GM18505 (cell line): Measurements from ENCODE around the gene C1QTNF5.

Source experiments
- ATAC-seq: cut with Tn5 transposase; IDR thresholded peaks from one replicate; pipeline ENCODE4 v1.9.1; 2021; ENCODE audit not compliant: unreplicated experiment
- POLR2A ChIP-seq: IDR thresholded peaks from 4 replicates; pipeline ENCODE4 v1.6.1; 2011; ENCODE audit warnings: borderline replicate concordance; ENCODE audit not compliant: insufficient read depth, insufficient read length; ENCODE audit errors: extremely low read depth

Gene C1QTNF5

DNA sequence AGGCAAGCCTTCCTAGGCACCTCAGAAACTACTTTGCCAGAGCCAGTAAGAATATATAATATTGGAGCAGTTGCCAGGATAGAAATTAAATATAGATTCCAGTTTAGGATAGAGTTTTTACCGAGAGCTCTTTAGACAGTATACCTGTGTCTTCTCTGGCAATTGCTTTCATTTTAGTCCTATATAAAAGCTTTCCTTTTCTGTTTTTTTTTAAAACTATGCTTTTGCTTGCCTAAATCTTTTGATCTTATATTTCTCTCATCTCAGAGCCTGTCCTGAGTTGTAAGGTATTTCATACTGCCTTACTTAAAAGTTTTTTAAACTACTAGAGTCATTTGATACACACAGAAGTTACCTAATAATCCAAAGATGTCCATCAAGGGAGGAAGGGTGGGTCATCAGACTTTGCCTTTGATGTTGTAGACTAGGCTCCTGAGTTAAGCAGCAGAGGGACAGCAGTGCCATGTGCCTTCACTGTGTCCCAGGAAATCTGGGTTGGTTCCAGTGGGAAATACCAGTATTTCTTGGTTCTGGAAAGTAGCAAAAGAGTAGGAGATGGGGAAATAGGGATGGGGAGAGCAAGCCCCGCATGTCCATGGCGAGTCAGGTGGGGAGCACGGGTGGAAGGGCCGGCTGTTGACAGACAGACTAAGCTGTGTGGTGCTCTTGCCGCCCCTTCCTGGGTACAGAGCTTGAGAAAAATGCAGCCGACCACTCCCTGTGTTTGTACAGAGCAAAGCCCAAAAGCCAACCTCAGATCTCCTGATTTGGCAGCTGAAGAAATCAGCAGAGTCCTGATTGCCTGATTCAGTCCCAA lies 34.9 kb downstream of the C1QTNF5 start:
- no peak for ATAC-seq
- TF ChIP-seq POLR2A = no peak

DNA sequence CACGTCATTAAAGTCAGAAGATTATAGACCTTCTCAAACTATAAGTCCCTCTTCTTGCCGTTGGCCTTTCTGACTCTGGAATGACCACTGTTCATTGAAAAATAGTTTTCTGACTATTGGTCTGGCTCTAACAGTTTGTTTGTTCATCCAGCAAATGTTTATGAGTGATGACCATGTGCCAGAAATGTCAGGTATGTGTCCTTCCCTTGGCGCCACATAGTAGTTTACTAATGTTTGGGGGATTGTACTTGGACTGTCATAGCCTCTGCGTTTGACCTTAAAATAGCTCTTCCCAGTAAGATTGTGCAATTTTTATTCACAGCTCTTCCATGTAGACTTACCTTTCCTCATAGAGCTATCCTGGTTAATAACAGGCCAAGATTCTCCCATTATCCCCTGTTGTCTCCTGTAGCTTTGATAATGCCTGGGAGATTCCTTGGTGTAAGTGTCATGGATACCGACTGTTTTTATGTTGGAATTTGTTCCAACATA lies 37.4 kb downstream of the C1QTNF5 start:
- TF ChIP-seq POLR2A = no peak
- no peak for ATAC-seq

DNA sequence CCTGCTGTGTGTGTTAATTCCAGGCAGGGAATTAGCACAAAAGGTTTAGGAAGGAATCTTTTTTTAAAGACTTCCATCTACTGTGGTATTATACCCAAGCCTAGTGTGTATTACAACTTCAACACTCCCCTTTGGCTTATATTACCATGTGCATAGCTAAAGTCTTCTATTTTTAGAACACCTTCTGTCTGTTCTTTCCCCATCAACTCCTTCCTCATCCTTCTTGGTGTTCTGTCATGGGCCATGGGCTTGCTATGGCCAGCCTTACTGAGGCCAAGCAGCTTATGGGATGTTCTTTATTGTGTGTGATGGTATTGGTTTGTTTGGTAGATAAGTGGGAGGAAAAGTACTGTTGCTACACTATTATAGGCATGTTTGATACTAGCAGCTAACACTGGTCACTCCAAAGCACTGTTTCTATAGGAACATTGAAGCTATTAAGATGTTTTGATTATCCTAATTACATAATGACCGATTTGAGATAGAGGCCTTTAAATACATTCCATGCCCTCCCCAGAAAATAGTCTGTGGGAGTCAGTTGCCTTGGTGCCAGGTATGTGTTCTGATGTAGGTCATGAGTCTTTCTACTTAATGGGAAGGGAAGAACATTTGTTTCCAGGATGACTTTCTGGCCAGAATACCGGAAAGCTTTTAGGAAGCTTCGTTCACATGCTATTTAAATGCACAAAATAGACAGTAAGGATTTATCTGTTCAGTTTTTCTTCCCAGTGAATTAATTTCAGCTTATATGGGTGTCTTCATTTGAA lies 40.3 kb downstream of the C1QTNF5 start:
- no peak for ATAC-seq

DNA sequence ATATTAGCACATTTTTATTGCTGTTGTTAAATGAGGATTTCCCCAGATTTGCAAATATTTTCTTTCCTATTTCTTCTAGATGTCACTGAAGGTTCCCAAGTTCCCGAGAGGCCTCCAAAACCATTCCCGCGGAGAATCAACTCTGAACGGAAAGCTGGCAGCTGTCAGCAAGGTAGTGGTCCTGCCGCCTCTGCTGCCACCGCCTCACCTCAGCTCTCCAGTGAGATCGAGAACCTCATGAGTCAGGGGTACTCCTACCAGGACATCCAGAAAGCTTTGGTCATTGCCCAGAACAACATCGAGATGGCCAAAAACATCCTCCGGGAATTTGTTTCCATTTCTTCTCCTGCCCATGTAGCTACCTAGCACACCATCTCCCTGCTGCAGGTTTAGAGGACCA lies 41.3 kb downstream of the C1QTNF5 start:
- no peak for ATAC-seq
- TF ChIP-seq POLR2A = no peak

More for the DNA sequence above, 40.3 kb downstream of the C1QTNF5 start:
- no peak for TF ChIP-seq POLR2A

DNA sequence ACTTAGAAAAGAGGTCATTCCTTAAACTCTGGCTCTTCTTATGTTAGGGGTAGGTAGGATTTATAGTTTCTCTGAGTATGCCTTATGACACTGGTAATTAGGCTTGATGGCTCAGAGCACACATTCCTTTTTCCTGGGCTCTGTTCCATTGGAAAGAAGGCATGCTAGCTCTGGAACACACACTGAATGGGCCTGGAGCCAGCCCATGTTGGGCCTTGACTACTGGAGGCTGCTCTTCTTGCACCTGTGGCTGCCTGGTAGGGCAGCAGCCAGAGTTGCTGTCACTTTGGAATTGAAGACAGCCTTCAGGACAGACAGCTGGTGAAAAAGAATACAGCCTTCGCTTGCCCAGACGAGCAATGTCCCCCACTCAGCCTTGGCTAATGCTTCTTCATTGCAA lies 42.0 kb downstream of the C1QTNF5 start:
- no peak for ATAC-seq
- TF ChIP-seq POLR2A = no peak

DNA sequence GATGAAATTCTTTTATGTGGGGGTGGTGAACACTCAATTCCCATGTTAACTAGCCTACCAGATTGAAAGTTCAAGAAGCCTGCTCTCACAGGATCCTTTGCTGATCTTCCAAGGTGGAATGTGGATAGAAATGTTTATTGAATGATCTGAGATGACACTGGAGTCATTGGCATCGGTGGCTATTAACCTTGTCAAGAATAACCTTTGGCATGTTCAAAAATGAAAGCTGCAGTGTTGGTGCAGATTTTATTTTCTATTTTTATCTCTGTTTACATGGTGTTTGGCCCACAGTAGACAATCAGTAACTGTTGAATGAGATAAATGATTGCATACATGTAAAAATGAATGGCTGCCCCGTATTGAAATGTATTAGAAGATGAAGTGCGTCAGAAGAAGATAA lies 42.7 kb downstream of the C1QTNF5 start:
- no peak for TF ChIP-seq POLR2A
- ATAC-seq = no peak

DNA sequence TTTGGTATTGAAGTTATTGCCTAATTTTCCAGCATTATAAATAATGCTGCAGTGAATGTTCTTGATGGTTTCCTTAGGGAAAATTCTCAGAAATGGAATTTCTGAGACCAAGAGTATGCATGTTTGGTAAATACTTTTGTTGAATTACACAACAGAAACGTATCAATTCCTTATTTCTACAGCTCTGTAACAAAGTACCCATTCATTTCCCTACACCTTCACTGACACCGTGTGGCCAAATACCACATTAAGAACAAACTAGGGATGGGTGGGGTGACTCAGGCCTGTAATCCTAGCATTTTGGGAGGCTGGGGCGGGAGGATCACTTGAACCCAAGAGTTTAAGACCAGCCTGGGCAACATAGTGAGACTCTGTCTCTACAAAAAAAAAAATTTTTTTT lies 45.5 kb downstream of the C1QTNF5 start:
- TF ChIP-seq POLR2A = no peak
- no peak for ATAC-seq

DNA sequence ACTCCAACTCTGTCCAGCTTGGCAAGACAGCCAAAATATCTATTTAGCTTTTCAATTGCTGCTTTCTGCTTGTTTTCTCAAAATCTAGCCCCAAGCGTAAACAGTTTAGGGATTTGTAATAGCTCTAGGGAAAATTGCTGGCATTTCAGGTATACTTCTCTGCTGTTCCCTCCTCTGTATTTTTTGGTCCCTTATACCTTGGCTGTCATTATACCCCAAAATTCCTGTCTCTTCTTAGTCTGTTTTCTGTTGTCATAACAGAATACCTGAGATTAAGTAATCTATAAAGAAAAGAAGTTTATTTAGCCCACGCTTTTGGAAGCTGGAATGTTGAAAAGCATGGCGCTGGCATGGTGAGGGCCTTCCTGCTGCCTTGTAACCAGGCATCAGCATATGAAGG lies 47.2 kb downstream of the C1QTNF5 start:
- no peak for ATAC-seq
- no peak for TF ChIP-seq POLR2A

DNA sequence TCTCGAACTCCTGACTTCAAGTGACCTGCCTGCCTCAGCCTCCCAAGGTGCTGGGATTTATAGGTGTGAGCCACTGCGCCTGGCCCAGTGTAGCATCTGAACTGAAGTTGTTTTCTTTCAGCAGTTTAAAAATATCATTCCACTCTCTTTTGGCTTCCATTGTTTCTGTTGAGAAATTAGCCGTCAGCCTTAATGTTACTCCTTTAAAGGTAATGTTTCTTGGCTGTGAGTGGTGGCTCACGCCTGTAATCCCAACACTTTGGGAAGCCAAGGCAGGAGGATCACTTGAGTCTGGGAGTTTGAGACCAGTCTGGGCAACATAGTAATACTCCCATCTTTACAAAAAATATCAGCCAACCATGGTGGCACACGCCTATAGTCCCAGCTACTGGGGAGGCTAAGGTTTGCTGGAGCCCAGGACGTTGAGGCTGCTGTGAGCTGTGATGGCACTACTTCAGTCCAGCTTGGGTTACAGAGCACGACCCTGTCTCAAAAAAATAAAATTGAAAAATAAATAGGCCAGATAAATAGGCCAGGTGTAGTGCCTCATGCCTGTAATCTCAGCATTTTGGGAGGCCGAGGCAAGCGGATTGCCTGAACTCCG lies 49.7 kb downstream of the C1QTNF5 start:
- TF ChIP-seq POLR2A = no peak
- ATAC-seq = no peak
